Lower leg skin (tissue), 3 donors: ENCODE measurements around the gene UPK3A.
"Not testable (repeated sequence)": the region's sequence is repeated elsewhere in the genome, so short reads cannot be mapped to it uniquely, and the experiment has no call there.

Experiments used
- POLR2A ChIP-seq, 2 donors: fragments of 450-650 bp; IDR thresholded peaks; one replicate each; pipeline ENCODE4 v1.6.1; 2016 to 2017; ENCODE audit warnings: antibody characterized with exemption in 2 of 2, mild to moderate bottlenecking in 1 of 2, moderate library complexity in 1 of 2
- TF ChIP-seq, protein P1 (sequence below), 3 donors: fragments of 450-650 bp; IDR thresholded peaks; one replicate each; pipeline ENCODE4 v1.5.1; 2016; ENCODE audit warnings: antibody characterized with exemption in 3 of 3, mild to moderate bottlenecking in 3 of 3, moderate library complexity in 2 of 3

DNA sequence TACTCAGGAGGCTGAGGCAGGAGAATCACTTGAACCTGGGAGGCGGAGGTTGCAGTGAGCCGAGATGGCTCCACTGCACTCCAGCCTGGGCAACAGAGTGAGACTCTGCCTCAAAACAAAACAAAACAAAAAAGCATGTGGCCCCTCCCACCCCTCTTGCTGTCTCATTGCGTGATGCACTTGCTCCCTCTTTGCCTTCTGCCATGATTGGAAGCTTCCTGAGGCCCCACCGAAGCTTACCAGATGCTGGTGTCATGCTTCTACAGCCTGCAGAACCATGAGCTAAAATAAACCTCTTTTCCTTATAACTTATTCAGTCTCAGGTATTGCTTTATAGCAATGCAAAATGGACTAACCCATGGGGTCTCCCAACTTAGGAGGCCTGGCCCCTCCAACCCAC is 26.8 kb upstream of the UPK3A start:
- TF ChIP-seq POLR2A (IDR thresholded peaks at IDR 0.05): not testable (repeated sequence)
- TF ChIP-seq, protein P1, sequence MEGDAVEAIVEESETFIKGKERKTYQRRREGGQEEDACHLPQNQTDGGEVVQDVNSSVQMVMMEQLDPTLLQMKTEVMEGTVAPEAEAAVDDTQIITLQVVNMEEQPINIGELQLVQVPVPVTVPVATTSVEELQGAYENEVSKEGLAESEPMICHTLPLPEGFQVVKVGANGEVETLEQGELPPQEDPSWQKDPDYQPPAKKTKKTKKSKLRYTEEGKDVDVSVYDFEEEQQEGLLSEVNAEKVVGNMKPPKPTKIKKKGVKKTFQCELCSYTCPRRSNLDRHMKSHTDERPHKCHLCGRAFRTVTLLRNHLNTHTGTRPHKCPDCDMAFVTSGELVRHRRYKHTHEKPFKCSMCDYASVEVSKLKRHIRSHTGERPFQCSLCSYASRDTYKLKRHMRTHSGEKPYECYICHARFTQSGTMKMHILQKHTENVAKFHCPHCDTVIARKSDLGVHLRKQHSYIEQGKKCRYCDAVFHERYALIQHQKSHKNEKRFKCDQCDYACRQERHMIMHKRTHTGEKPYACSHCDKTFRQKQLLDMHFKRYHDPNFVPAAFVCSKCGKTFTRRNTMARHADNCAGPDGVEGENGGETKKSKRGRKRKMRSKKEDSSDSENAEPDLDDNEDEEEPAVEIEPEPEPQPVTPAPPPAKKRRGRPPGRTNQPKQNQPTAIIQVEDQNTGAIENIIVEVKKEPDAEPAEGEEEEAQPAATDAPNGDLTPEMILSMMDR (IDR thresholded peaks at IDR 0.05): not testable (repeated sequence)
